ENCODE results near the gene MAP1LC3B.

The MAP1LC3B gene

GRCh38 chr16:87418216-87418615 lies 26.1 kb downstream of the MAP1LC3B start:
- Histone ChIP-seq H3K9ac (ENCODE audit: low read length) (no peak overlapping the region), H3K4me3 (ENCODE audit: insufficient read depth, low read length, poor library complexity, severe bottlenecking) (no peak overlapping the region), H3K79me2 (ENCODE audit: insufficient read depth, low read length) (no peaks in the 10 kb centered on the region), H3K36me3 (ENCODE audit: low read length) (no peaks in the 10 kb centered on the region), H2AFZ (ENCODE audit: low read depth, low read length, severe bottlenecking) (no peak overlapping the region), H3K27me3 (ENCODE audit: low read length) (no peaks in the 10 kb centered on the region), H4K20me1 (ENCODE audit: low read depth, low read length) (no peaks in the 10 kb centered on the region), H3K9me2 (replicated peaks; ENCODE audit: insufficient read depth, low read length) (no peaks in the 10 kb centered on the region), H3K9me3 (ENCODE audit: insufficient read depth, low read length) (no peaks in the 10 kb centered on the region), H3K4me2 (ENCODE audit: low read depth, low read length, poor library complexity, severe bottlenecking) (no peak overlapping the region), H3K27ac (ENCODE audit: low read depth, low read length) (no peak overlapping the region), H3F3A (ENCODE audit: insufficient read depth) (no peaks in the 10 kb centered on the region)
- TF ChIP-seq CTCF (IDR thresholded peaks at IDR 0.05; ENCODE audit: insufficient read depth, low read length, poor library complexity, severe bottlenecking) (no peak), EZH2phosphoT487 (conservative IDR thresholded peaks at IDR 0.05; ENCODE audit: low read length) (no peak)

- no peaks in the 10 kb centered on the region for H3K27me3 ChIP-seq (ENCODE audit: low read length)
- H3K36me3 ChIP-seq (ENCODE audit: low read length) = no peaks in the 10 kb centered on the region
- no peak overlapping the region for H3K27ac ChIP-seq (ENCODE audit: low read depth, low read length)
- H4K20me1 ChIP-seq (ENCODE audit: low read depth, low read length) = no peaks in the 10 kb centered on the region
- H2AFZ ChIP-seq (ENCODE audit: low read depth, low read length, severe bottlenecking) = no peak overlapping the region
- no peaks in the 10 kb centered on the region for H3K9me2 ChIP-seq (replicated peaks; ENCODE audit: insufficient read depth, low read length)
- H3K9ac ChIP-seq (ENCODE audit: low read length) = no peak overlapping the region
- no peaks in the 10 kb centered on the region for H3F3A ChIP-seq (ENCODE audit: insufficient read depth)
- H3K79me2 ChIP-seq (ENCODE audit: insufficient read depth, low read length) = no peaks in the 10 kb centered on the region
- no peak overlapping the region for H3K4me2 ChIP-seq (ENCODE audit: low read depth, low read length, poor library complexity, severe bottlenecking)
- no peak for TF ChIP-seq EZH2phosphoT487 (conservative IDR thresholded peaks at IDR 0.05; ENCODE audit: low read length)
- TF ChIP-seq CTCF (IDR thresholded peaks at IDR 0.05; ENCODE audit: insufficient read depth, low read length, poor library complexity, severe bottlenecking) = no peak
- H3K9me3 ChIP-seq (ENCODE audit: insufficient read depth, low read length) = no peaks in the 10 kb centered on the region
- H3K4me3 ChIP-seq (ENCODE audit: insufficient read depth, low read length, poor library complexity, severe bottlenecking) = no peak overlapping the region
Measured at GRCh38 chr16:87418644-87419043, 26.5 kb downstream of the MAP1LC3B start.

GRCh38 chr16:87420026-87421002 lies 28.2 kb downstream of the MAP1LC3B start:
- H2AFZ ChIP-seq (ENCODE audit: low read depth, low read length, severe bottlenecking) = no peak overlapping the region
- H4K20me1 ChIP-seq (ENCODE audit: low read depth, low read length) = no peaks in the 10 kb centered on the region
- H3K9me3 ChIP-seq (ENCODE audit: insufficient read depth, low read length) = no peaks in the 10 kb centered on the region
- H3K27ac ChIP-seq (ENCODE audit: low read depth, low read length) = no peak overlapping the region
- no peaks in the 10 kb centered on the region for H3K36me3 ChIP-seq (ENCODE audit: low read length)
- H3K9ac ChIP-seq (ENCODE audit: low read length) = no peak overlapping the region
- H3K4me2 ChIP-seq (ENCODE audit: low read depth, low read length, poor library complexity, severe bottlenecking) = no peak overlapping the region
- H3K27me3 ChIP-seq (ENCODE audit: low read length) = no peaks in the 10 kb centered on the region
- TF ChIP-seq EZH2phosphoT487 (conservative IDR thresholded peaks at IDR 0.05; ENCODE audit: low read length) (no peak), CTCF (IDR thresholded peaks at IDR 0.05; ENCODE audit: insufficient read depth, low read length, poor library complexity, severe bottlenecking) (peak; percentile 27)
- no peaks in the 10 kb centered on the region for H3K9me2 ChIP-seq (replicated peaks; ENCODE audit: insufficient read depth, low read length)
- H3K4me3 ChIP-seq (ENCODE audit: insufficient read depth, low read length, poor library complexity, severe bottlenecking) = no peak overlapping the region
- no peaks in the 10 kb centered on the region for H3F3A ChIP-seq (ENCODE audit: insufficient read depth)
- H3K79me2 ChIP-seq (ENCODE audit: insufficient read depth, low read length) = no peaks in the 10 kb centered on the region
